GM18502 (cell line): Measurements from ENCODE around the gene KCTD5.
"Not testable (repeated sequence)": the region's sequence is repeated elsewhere in the genome, so short reads cannot be mapped to it uniquely, and the experiment has no call there.

Source experiments
- ATAC-seq: cut with Tn5 transposase; IDR thresholded peaks from one replicate; pipeline ENCODE4 v1.9.1; 2021; ENCODE audit warnings: mild to moderate bottlenecking; ENCODE audit not compliant: unreplicated experiment, poor library complexity

KCTD5 gene

GRCh38 chr16:2671741-2672140 is 10.6 kb upstream of the KCTD5 start:
- no peak for ATAC-seq

DNA sequence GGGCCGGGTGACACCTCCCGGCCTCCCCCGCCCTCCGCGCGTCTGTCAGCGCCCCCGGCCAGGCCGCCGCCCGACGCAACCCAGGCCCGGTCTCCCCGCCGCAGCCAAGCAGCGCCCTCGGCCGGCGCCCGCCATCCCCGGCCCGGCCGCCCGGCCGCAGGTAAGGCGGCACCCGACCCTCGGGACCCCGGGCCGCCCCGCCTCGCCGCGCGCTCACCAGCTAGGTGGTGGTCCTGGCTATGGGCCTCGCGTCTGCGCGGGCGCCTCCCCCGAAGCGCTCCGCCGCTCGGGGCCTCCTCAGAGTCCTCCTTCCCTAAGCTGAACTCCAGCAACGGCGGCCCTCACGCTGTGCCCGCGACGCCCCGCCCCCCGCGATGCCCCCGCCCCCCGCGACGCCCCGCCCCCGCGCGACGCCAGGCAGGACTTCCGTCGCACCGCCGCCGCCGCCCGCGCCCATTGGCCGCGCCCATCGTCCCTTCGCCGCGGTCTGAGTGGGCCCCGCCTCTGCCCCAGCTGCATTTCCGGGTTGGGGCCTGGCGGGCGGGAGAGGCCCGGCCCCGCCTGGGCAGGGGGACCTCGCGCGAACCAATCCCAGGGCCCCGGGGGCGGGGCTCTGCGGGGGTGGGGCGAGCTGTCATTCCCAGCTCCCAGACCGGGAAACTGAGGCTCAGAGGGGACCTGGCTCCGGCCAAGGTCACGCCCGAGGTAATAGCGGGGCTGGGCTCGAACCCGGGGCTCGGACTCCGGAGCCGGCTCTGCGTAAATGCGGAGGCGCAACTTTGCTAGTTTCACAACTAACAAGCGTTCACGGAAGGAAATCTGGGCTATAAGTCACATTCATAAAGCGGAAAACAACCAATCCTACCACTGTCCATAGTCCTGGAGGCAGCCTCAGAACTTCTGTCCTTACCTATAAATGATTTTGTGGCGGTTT is 9.0 kb upstream of the KCTD5 start:
- ATAC-seq: peak; percentile 85

- ATAC-seq: no peak
These were observed 7.3 kb upstream of the KCTD5 start for GRCh38 chr16:2675021-2675420.

GRCh38 chr16:2675714-2676113 is 6.6 kb upstream of the KCTD5 start:
- ATAC-seq: no peak

DNA sequence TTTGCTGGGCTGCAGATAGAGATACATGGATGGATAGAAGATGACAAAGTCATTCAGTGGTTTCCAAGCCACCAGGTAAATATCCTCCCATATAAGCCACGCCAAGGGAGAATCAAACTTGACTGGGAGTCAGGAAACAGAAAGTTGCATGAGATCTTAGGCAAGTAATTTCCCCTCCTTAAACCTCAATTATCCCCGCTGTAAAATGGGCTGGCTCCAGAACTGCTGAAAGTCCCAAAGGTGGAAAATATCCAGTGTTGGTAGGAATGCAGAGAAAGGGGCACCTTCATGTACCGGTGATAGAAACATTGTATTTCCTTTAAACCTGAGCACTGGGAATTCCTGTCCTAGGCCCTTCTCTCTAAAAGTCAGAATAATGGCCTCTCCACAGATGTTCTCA is 5.4 kb upstream of the KCTD5 start:
- ATAC-seq: not testable (repeated sequence)

DNA sequence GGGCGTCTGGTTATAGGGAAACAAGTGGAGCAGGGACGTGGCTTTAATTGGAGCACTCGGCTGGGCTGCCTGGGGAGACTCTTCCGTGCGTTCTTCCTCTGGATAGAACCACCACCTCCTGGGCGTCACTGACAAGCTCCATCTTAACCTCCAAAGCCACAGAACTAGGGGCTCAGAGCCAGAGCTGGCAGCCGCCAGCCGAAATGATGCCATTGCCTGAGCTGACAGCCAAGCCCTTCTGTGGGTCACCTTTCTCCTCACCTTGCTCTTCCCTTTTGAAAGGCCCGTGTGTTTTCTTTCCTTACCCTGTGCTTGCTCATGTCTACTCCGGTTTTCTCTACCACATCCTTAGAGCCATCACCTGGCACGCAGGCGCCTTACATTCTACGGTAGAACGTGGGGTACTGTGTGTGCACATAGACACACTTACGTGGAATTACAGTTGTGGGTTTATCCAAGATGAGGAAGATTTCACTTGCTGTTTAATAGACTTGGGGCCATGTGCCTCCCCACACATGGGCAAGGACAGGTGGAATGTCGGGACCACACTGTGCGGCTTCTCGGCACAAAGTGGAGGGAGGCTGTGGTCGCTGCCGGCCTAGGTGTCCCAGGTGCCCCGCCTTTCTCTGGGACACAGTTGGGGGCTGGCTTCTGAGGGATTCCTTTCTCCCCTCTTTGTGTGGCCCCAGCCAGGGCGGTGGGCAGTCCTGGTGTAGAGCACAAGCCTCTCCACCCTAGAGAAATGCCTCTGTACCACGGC is 3.9 kb upstream of the KCTD5 start:
- ATAC-seq: not testable (repeated sequence)

- not testable (repeated sequence) for ATAC-seq
These were observed 2.4 kb upstream of the KCTD5 start for GRCh38 chr16:2679902-2680301.

DNA sequence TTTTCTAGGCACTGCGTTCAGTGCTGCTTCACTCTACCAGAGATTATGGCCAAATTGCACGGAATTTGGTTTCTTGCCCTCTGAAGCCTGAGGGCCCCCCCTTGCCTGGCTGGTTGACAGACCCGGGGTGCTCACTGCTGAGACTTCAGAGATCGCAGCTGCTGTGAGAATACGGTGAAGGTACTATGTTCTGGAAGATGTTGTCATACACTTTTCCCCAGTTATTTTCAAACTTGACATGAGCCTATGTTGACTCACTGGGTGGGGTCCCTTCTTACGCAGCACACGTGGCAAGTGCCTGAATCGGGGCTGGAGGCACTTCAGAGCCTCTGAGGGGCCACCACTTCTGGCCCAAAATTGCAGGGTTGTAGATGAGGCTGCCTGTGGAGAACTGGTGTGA is 2.0 kb upstream of the KCTD5 start:
- ATAC-seq: not testable (repeated sequence)

GRCh38 chr16:2683041-2683440 is 718 bp downstream of the KCTD5 start:
- ATAC-seq: not testable (repeated sequence)

DNA sequence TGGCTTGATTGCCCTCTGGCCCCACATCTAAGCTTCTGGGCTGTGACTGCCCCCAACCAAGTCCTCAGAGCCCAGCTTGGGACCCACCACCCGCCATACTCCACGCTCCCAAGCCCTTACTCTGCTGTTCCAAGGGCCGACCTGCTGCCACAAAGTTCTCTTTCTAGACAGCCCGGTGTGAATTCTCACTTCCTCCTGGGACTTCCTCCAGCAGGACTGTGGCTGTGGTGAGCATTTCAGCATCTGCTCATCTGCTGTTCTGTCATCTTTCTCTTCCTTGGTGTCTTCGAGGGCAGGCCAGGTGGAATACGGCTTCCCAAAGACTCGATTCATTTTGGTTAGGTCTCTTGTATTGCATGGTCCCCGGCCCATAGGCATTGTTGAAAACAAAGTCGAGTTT is 3.8 kb downstream of the KCTD5 start:
- not testable (repeated sequence) for ATAC-seq

GRCh38 chr16:2686912-2687507 is 4.7 kb downstream of the KCTD5 start:
- no peak for ATAC-seq

- no peak for ATAC-seq
These were observed 5.4 kb downstream of the KCTD5 start for GRCh38 chr16:2687531-2688308.

DNA sequence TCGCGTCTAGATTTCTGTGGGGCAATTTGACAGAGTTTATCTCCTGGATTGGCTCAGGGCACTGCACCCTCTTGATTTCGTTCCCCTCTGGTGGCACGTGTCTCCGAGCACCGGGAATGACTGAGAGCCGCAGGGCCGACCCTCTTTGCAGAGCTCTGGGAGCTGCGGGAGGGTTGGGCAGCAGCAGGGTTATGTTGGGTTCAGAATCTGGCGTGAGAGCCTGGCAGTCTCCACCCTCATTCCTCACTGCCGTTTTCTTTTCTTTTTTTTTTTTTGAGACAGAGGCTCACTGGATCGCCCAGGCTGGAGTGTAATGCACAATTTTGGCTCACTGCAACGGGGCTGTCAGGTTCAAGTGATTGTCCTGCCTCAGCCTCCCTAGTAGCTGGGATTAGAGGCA is 7.1 kb downstream of the KCTD5 start:
- not testable (repeated sequence) for ATAC-seq

GRCh38 chr16:2689968-2690801 is 7.9 kb downstream of the KCTD5 start:
- ATAC-seq: no peak

DNA sequence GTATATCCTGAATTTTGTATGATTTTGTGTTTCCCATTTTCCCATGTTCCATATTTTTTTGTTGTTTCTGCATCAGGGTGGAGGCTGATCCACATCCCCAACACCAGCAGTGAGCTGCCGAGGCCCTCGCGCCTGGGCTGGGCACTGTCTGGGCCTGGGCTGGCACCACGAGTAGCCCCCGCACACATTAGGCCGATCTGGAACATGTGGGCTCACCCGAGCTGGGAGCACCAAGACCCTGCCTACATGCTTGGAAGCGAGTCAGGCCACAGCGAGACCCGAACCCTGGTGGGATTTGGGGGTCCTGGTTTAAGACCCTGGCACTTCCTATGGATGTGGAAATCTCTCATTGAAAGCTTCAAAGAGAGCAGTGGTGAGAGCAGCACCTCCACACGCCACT is 8.5 kb downstream of the KCTD5 start:
- no peak for ATAC-seq

DNA sequence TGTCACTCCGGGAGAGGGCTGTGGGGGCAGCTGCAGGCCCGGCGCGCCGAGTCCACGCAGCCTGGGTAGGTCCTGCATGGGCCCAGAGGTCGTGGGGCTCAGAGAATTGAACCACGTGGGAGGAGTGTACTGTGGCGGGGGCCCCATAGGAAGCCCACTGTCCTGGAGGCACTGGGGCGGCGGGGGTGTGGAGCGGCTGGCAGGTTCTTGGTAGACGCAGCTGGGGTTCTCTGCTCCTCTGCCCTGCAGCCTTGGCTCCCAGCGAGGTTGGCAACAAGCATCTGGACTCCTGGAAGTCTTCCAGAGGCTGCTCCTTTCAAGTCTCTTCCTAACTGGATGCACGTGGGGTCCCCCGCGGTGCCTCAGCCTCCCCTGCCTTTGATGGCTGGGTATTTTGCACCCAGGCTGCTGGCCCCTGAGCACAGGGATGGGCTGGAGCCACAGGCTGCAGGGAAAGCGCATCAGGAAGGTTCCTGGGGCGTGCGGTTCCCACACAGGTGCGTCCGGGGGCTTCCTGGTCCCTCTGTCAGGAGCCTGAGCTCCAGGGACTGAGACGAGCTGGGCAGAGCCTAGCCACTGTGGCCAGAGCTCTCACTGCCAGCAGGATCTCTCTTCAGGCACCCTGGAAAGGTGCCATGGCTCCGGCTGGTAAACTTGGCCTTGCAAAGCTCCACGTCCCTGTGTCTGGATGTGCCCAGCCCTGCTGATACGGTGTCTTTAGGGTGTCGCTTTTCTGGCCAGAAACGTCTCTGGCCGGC is 9.3 kb downstream of the KCTD5 start:
- ATAC-seq: no peak

GRCh38 chr16:2692251-2692947 is 10.1 kb downstream of the KCTD5 start:
- ATAC-seq: no peak
